GM18520 (cell line): ENCODE measurements around the gene REV3L.

Experiments used
- ATAC-seq: cut with Tn5 transposase; IDR thresholded peaks from one replicate; pipeline ENCODE4 v1.9.1; 2021; ENCODE audit not compliant: unreplicated experiment

REV3L gene

DNA sequence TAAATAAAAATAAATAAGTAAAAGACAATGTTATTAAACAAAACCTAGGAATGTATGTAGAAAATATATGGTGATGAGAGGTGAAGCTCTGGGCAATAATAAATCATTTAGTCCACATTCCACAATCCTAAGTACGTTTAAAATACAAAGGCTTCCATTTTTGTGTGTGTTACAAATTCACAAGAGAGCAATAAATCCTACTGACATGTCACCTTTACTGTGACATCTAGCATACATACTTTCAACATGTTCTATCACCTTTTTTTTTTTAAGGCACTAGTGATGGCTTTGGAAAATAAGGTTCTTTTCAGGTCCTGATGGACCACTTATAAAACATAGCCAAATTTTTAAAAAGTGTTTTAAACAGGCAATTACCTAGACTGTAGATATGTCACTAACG is 12.0 kb downstream of the REV3L start:
- no peak for ATAC-seq

- no peak for ATAC-seq
These were observed 13.5 kb downstream of the REV3L start for GRCh38 chr6:111469543-111469942.

DNA sequence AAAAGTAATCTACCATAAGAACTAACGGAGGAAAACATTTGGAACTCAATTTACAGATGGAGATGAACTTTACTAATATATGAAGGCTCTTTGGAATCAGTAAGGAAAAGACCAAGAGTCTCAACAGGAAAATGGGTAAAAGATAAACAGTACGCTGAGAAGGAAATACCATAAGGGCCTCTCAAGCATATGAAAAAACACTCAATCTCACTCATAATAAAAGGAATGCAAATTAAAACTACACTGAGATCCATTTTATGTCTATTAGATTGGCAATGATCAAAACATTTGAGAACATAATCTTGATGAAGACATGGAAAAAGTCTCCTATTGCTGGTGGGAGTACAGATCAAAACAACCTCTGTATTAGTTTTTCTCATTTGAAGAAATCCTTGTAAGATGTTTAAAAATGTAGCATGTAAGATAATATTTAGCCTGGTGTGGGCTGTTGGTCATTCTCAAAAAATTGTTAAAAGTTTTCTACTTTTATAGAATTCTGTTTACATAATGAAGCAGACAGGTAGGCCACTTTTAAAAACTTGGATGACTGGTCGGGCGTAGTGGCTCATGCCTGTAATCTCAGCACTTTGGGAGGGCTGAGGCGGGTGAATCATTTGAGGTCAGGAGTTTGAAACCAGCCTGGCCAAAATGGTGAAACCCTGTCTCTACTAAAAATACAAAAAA is 14.5 kb downstream of the REV3L start:
- no peak for ATAC-seq

DNA sequence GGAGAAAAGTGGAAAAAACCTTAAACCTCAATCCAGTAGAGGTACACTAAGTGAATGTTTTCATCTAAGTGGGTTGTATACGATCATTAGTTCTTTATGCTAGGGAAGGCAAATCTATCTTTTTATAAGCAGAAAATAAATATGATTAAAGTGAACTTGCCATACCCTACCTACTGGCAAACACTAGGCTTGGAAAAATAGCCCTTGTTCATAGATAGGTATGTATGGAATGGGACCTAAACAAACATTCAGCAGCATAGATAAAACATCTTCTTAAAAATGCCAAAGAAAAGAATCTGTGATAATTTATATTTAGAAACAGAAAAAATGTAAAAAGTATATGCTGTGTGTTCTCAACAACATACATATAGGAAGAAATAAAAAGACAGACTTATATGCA is 18.8 kb downstream of the REV3L start:
- no peak for ATAC-seq

DNA sequence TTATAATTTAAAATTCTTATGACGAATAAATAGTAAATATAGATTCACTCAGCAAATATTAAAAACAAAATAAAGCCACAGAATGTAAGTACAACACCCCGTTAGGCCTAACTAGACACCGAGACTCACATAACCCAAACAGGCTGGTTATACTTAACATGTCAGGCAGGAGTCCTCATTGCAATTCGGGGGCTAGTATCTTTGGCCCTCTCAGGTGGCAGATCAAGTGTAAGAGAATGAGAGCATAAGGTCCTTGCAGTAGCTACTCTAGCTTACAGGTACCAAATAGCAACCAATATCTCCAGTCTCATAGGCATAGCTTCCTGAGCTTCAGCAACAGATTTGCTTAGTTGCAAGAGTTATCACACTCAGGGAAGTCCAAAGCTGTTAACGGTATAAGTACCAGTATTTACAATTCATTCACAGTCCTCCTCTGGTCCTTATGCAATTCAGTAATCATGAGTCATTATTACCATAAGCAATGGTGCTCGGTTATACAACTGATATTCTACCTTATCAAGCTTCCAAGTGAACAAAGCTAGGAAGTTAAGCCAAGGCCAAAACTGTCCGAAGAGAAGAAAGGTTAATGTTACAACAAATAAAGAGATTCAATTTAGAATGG is 20.1 kb downstream of the REV3L start:
- ATAC-seq, result no peak

GRCh38 chr6:111461860-111462259 is 21.2 kb downstream of the REV3L start:
- no peak for ATAC-seq

- no peak for ATAC-seq
These were observed 24.3 kb downstream of the REV3L start for GRCh38 chr6:111458670-111459232.

DNA sequence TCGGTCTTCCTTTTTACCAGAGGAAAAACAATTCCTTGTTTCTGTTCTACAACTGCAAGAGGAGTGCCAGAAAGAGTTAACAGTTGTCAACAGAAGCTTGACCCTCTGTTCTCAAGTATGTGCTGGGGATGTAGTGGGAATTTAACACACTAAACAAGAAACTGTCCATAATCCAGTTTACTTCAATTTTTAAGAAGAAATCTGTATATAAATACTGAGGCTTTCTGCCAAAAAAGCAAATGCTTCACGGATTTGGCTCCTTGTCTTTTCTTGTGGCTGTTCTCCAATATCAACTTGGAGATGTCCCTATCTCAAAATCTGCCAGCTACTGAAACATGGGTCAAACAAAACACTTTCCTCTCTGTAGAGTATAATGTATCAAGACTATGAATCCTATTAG is 26.8 kb downstream of the REV3L start:
- ATAC-seq, result no peak

GRCh38 chr6:111450636-111451035 is 32.4 kb downstream of the REV3L start:
- ATAC-seq, result no peak

GRCh38 chr6:111450087-111450486 is 32.9 kb downstream of the REV3L start:
- no peak for ATAC-seq

DNA sequence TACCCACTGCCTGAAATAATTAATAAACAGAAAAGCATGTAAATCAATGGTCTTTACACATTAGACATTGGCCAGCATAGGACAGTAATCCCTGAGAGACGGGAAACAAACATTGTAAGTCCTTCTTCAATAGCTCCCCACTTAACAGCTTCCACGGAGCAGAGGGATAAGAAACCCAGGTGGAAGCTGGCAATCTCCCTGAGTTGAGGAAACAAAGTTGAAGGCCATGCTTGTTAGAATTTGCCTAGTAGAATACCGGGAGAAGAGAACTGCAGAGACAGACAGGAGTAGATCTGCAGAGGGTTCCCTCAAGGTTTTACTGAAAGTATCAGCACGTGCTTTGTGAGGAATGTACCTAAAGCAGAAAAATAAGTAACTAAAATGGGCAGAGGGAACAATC is 33.9 kb downstream of the REV3L start:
- no peak for ATAC-seq

DNA sequence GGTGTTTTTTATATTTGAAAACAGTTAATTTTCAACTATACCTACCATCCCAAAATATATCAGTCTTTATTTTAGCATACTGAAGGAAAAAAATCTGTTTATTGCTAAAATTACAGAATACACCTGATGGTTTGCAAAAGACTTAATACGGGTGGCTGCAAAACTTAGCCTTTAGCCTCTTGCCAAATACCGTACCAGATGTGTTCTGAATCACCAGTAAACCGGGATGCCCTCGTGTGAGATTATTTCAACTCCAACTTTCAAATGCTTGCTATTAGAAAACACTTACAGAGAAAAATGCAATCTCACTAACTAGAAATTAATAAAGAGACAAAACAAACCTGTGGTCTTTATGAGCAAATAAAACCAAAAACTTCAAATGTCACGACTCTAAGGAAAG is 36.0 kb downstream of the REV3L start:
- ATAC-seq, result no peak

GRCh38 chr6:111445861-111446267 is 37.2 kb downstream of the REV3L start:
- no peak for ATAC-seq

DNA sequence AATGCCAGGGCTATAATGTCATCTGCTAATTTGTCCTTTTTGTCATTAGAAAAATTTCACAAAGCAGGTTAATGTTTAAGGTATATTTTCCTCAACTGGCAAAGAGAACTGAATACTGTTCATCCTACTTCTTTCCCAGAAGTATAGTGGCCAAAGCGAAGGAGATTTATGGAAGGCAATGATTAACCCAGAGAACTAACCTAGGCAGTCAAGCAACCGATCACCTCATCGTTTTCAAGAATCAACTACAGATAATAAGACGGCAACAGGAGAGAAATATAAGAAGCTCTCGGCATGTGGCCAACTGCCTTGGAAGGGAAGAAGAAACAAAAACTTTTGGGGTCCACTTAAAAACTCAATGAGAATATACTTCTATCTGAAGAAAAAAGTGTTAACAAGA is 38.2 kb downstream of the REV3L start:
- no peak for ATAC-seq

DNA sequence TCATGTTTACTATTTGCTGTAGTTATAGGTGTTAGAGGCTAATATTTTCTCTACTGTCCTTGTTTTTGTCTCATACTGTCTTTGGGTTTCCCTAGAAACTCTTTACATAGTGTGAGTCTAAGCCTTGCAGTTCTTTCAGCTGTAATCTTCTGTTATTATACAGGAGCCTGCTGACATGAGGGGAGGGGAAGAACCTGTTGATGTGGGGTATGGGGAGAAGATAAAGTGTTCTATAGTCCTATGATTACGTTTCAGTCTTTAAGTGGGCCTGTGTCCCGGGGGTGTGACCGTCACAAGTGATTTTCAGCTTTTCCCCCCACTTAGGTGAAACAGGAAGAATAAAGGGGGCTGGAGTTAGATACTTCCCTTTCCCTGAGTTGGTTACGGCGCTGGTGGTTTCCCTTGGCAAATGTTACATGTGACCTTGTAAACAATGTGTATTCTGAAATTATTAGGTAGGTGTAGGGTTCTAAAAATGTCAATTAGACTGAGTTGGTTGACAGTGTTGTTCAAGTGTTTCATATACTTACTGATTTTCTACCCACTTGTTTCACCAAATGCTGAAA is 41.3 kb downstream of the REV3L start:
- ATAC-seq, result no peak

GRCh38 chr6:111439171-111439570 is 43.8 kb downstream of the REV3L start:
- no peak for ATAC-seq

GRCh38 chr6:111437573-111437972 is 45.4 kb downstream of the REV3L start:
- ATAC-seq, result no peak

GRCh38 chr6:111432511-111432910 is 50.5 kb downstream of the REV3L start:
- ATAC-seq, result no peak

DNA sequence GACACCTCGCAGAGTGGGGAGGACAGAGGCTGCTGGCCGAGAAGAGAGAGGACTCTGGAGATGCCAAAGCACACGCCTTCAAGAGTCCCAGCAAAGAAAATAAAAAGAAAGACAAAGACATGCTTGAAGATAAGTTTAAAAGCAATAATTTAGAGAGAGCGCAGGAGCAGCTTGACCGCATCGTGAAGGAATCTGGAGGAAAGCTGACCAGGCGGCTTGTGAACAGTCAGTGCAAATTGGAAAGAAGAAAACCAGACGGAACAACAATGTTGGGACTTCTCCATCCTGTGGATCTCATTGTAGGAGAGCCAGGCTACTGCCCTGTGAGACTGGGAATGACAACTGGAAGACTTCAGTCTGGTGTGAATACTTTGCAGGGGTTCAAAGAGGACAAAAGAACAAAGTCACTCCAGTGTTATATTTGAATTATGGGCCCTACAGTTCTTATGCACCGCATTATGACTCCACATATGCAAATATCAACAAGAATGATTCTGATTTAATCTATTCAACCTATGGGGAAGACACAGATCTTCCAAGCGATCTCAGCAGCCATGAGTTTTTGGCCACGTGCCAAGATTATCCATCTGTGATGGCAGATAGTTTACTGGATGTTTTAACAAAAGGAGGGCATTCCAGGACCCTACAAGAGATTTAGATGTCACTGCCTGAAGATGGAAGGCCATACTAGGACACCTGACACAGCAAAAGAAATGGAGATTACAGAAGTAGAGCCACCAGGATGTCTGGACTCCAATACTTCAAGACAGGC is 52.2 kb downstream of the REV3L start:
- no peak for ATAC-seq

- no peak for ATAC-seq
These were observed 53.4 kb downstream of the REV3L start for GRCh38 chr6:111429571-111429970.

- ATAC-seq, result no peak
These were observed 54.2 kb downstream of the REV3L start for GRCh38 chr6:111428811-111429210.
